HEK293 (cell line): ENCODE results near the gene GRIN2A.

Experiments
- CTCF ChIA-PET: fragments of 350-600 bp; formaldehyde crosslinking; extraction: SDS; loops from one replicate; lab custom pipeline; 2021; ENCODE audit warnings: antibody characterized with exemption; lab: Yijun Ruan, JAX
- POLR2A ChIA-PET: fragments of 300-600 bp; formaldehyde crosslinking; extraction: SDS; loops from one replicate; lab custom pipeline; 2020; ENCODE audit warnings: antibody characterized with exemption, inconsistent platforms; lab: Yijun Ruan, JAX
- H3K27ac ChIP-seq: fragments of 200-500 bp; sonication (Bioruptor generic); 2 replicates; pipeline ENCODE4 v1.5.1; 2014; ENCODE audit warnings: low read depth, low read length, control low read depth, inconsistent platforms; ENCODE audit errors: extremely low read depth
- H3K36me3 ChIP-seq, 2 experiments: fragments of 200-500 bp in 1 of 2; sonication (Bioruptor generic) in 1 of 2; 1 replicate in 1 of 2; 2 replicates in 1 of 2; pipeline ENCODE4 v1.5.1; 2014 to 2017; ENCODE audit warnings: inconsistent platforms in 2 of 2, low read length in 2 of 2; ENCODE audit not compliant: control insufficient read depth in 2 of 2, insufficient read depth in 1 of 2
- H3K4me1 ChIP-seq: fragments of 200-500 bp; sonication (Bioruptor generic); 2 replicates; pipeline ENCODE4 v1.5.1; 2014; ENCODE audit warnings: mild to moderate bottlenecking, low read length, inconsistent platforms; ENCODE audit not compliant: control insufficient read depth, insufficient read depth
- H3K4me3 ChIP-seq: 2 replicates; pipeline ENCODE4 v1.5.1; 2011; ENCODE audit warnings: low read depth, mild to moderate bottlenecking, control low read depth, low read length, moderate library complexity
- H3K9me3 ChIP-seq: fragments of 200-500 bp; sonication (Bioruptor generic); 2 replicates; pipeline ENCODE4 v1.5.1; 2014; ENCODE audit warnings: low read depth, low read length, inconsistent platforms; ENCODE audit not compliant: control insufficient read depth, insufficient read depth
- GLI4 ChIP-seq: fragments of 450-650 bp; formaldehyde crosslinking; IDR thresholded peaks from 2 replicates; pipeline ENCODE4 v1.5.1; 2016; ENCODE audit warnings: missing biosample characterization, missing genetic modification characterization
- HOXC10 ChIP-seq: sonication (generic); formaldehyde crosslinking; IDR thresholded peaks from 2 replicates; pipeline ENCODE4 v1.8.1; 2023; ENCODE audit warnings: mild to moderate bottlenecking, missing genetic modification reagents
- KLF7 ChIP-seq: fragments of 450-650 bp; formaldehyde crosslinking; IDR thresholded peaks from 2 replicates; pipeline ENCODE4 v1.5.1; 2016; ENCODE audit warnings: missing biosample characterization, missing genetic modification characterization, borderline replicate concordance
- OVOL3 ChIP-seq: fragments of 450-650 bp; formaldehyde crosslinking; IDR thresholded peaks from 2 replicates; pipeline ENCODE4 v1.5.1; 2016; ENCODE audit warnings: missing biosample characterization, missing genetic modification characterization
- REPIN1 ChIP-seq: fragments of 450-650 bp; formaldehyde crosslinking; IDR thresholded peaks from 2 replicates; pipeline ENCODE4 v1.5.1; 2017; ENCODE audit warnings: missing biosample characterization, missing genetic modification characterization, low read depth
- SALL2 ChIP-seq: fragments of 450-650 bp; formaldehyde crosslinking; IDR thresholded peaks from 2 replicates; pipeline ENCODE4 v1.5.0; 2017; ENCODE audit warnings: missing biosample characterization, mild to moderate bottlenecking, missing genetic modification characterization, borderline replicate concordance
- SP3 ChIP-seq: fragments of 450-650 bp; formaldehyde crosslinking; IDR thresholded peaks from 2 replicates; pipeline ENCODE4 v1.5.1; 2016; ENCODE audit warnings: missing biosample characterization, missing genetic modification characterization
- ZBTB20 ChIP-seq: fragments of 450-650 bp; formaldehyde crosslinking; IDR thresholded peaks from 2 replicates; pipeline ENCODE4 v1.5.1; 2016; ENCODE audit warnings: missing biosample characterization, missing genetic modification characterization
- ZFP3 ChIP-seq: fragments of 450-650 bp; formaldehyde crosslinking; IDR thresholded peaks from 2 replicates; pipeline ENCODE4 v1.5.1; 2016; ENCODE audit warnings: low read depth, missing biosample characterization, missing genetic modification characterization
- ZFP41 ChIP-seq: fragments of 450-650 bp; formaldehyde crosslinking; IDR thresholded peaks from 2 replicates; pipeline ENCODE4 v1.5.1; 2016; ENCODE audit warnings: missing biosample characterization, missing genetic modification characterization, borderline replicate concordance
- ZNF169 ChIP-seq: fragments of 450-650 bp; formaldehyde crosslinking; IDR thresholded peaks from 2 replicates; pipeline ENCODE4 v1.5.1; 2016; ENCODE audit warnings: missing biosample characterization, missing genetic modification characterization
- ZNF223 ChIP-seq: fragments of 450-650 bp; formaldehyde crosslinking; IDR thresholded peaks from 2 replicates; pipeline ENCODE4 v1.5.1; 2016; ENCODE audit warnings: missing biosample characterization, missing genetic modification characterization
- ZNF248 ChIP-seq: fragments of 450-650 bp; formaldehyde crosslinking; IDR thresholded peaks from 2 replicates; pipeline ENCODE4 v1.5.1; 2017; ENCODE audit warnings: missing biosample characterization, missing genetic modification characterization
- ZNF394 ChIP-seq: fragments of 450-650 bp; formaldehyde crosslinking; IDR thresholded peaks from 2 replicates; pipeline ENCODE4 v1.5.1; 2016; ENCODE audit warnings: missing biosample characterization, missing genetic modification characterization, mild to moderate bottlenecking, moderate library complexity, borderline replicate concordance
- ZNF501 ChIP-seq: fragments of 450-650 bp; formaldehyde crosslinking; IDR thresholded peaks from 2 replicates; pipeline ENCODE4 v1.5.1; 2016; ENCODE audit warnings: missing biosample characterization, missing genetic modification characterization
- ZNF549 ChIP-seq: fragments of 450-650 bp; IDR thresholded peaks from 2 replicates; pipeline ENCODE4 v1.5.1; 2018; ENCODE audit warnings: missing biosample characterization, missing genetic modification characterization, mild to moderate bottlenecking, inconsistent platforms, moderate library complexity
- ZNF677 ChIP-seq: fragments of 450-650 bp; IDR thresholded peaks from 2 replicates; pipeline ENCODE4 v1.5.0; 2018; ENCODE audit warnings: missing biosample characterization, mild to moderate bottlenecking, missing genetic modification characterization, moderate library complexity
- ZNF791 ChIP-seq: fragments of 450-650 bp; formaldehyde crosslinking; IDR thresholded peaks from 2 replicates; pipeline ENCODE4 v1.5.1; 2016; ENCODE audit warnings: missing biosample characterization, missing genetic modification characterization
- ZNF830 ChIP-seq: fragments of 450-650 bp; IDR thresholded peaks from 2 replicates; pipeline ENCODE4 v1.5.0; 2018; ENCODE audit warnings: missing biosample characterization, missing genetic modification characterization, low read depth, mild to moderate bottlenecking, moderate library complexity
- ZXDB ChIP-seq: fragments of 450-650 bp; formaldehyde crosslinking; IDR thresholded peaks from 2 replicates; pipeline ENCODE4 v1.5.1; 2016; ENCODE audit warnings: missing biosample characterization, missing genetic modification characterization
- TF ChIP-seq, protein P1 (sequence below): fragments of 450-650 bp; formaldehyde crosslinking; IDR thresholded peaks from 2 replicates; pipeline ENCODE4 v1.5.1; 2016; ENCODE audit warnings: missing biosample characterization, missing genetic modification characterization
- TF ChIP-seq, protein P2 (sequence below): fragments of 450-650 bp; formaldehyde crosslinking; IDR thresholded peaks from 2 replicates; pipeline ENCODE4 v1.5.1; 2016; ENCODE audit warnings: missing biosample characterization, missing genetic modification characterization
- TF ChIP-seq, protein P3 (sequence below): fragments of 450-650 bp; formaldehyde crosslinking; IDR thresholded peaks from 2 replicates; pipeline ENCODE4 v1.5.1; 2016; ENCODE audit warnings: missing biosample characterization, missing genetic modification characterization, borderline replicate concordance
- TF ChIP-seq, protein P4 (sequence below): fragments of 450-650 bp; formaldehyde crosslinking; IDR thresholded peaks from 2 replicates; pipeline ENCODE4 v1.5.1; 2016; ENCODE audit warnings: missing biosample characterization, missing genetic modification characterization

Gene GRIN2A

DNA sequence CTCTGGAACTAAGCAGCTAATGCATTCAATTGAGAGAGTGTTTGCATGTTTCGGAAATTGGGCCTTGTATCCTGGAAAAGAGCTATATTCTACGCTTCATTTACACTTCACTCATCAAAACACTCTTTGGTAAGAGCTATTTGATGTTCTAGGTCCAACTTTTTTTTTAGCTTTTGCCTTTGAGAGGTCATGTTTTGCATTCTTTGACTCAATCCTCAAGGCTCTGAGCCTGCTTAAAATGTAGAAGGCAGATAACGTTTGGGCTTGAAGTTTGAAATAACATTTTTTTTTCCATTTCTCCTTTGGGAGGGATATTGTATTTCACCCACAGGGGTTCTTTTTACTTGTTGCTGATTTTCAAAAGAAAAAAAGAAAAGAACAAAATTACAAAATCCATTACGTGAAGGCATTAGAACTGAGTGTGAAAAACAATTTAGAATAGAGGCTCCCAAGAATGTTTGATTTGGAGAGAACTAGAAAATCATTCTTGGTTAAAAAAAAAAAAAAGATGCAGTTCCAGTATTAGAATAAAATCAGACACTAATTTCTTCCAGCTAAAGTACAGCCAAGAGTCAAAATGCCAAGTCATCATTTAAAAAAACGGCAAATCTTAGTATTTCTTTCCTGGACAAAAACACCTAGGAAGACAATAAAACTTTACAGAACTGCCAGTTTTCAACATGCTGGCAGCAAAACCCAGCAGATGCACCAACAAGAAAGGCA lies 268.5 kb downstream of the GRIN2A start (continued):
- TF ChIP-seq SP3 (tag by site-specific recombination) (no peak), ZBTB20 (no peak), ZNF791 (tag by site-specific recombination) (no peak), ZXDB (no peak)
- TF ChIP-seq, protein P1, sequence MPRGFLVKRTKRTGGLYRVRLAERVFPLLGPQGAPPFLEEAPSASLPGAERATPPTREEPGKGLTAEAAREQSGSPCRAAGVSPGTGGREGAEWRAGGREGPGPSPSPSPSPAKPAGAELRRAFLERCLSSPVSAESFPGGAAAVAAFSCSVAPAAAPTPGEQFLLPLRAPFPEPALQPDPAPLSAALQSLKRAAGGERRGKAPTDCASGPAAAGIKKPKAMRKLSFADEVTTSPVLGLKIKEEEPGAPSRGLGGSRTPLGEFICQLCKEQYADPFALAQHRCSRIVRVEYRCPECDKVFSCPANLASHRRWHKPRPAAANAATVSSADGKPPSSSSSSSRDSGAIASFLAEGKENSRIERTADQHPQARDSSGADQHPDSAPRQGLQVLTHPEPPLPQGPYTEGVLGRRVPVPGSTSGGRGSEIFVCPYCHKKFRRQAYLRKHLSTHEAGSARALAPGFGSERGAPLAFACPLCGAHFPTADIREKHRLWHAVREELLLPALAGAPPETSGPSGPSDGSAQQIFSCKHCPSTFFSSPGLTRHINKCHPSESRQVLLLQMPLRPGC, result no peak
- TF ChIP-seq, protein P2, sequence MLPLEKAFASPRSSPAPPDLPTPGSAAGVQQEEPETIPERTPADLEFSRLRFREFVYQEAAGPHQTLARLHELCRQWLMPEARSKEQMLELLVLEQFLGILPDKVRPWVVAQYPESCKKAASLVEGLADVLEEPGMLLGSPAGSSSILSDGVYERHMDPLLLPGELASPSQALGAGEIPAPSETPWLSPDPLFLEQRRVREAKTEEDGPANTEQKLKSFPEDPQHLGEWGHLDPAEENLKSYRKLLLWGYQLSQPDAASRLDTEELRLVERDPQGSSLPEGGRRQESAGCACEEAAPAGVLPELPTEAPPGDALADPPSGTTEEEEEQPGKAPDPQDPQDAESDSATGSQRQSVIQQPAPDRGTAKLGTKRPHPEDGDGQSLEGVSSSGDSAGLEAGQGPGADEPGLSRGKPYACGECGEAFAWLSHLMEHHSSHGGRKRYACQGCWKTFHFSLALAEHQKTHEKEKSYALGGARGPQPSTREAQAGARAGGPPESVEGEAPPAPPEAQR, result no peak

DNA sequence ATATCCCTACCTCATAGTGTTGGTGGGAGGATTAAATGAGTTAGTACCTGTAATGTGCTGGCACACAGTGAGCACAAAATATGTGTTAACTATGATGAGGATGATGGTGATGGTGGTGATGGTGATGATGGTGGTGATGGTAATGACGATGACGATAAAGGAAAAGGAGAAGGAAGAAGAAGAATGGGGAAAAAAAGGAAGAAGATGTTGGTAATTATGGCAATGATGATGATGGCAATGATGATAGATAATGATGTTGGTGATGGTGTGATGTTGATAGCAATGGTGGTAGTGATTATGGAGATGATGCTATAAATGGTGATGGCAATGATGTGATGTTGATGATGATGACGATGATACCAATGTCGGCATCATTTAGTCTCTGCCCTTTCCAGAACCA lies 270.2 kb downstream of the GRIN2A start:
- ChIA-PET CTCF (no interaction called here), POLR2A (no interaction called here)
- TF ChIP-seq ZFP3 (tag by site-specific recombination) (no peak), KLF7 (tag by site-specific recombination) (no peak), ZNF248 (tag by site-specific recombination) (no peak), ZNF223 (no peak), ZNF549 (no peak), HOXC10 (CRISPR knock-in tag) (no peak), GLI4 (tag by site-specific recombination) (no peak), ZFP41 (tag by site-specific recombination) (no peak), ZNF677 (tag by site-specific recombination) (no peak), ZNF169 (tag by site-specific recombination) (no peak), OVOL3 (tag by site-specific recombination) (no peak), ZNF830 (tag by site-specific recombination) (no peak), REPIN1 (tag by site-specific recombination) (no peak), ZNF394 (tag by site-specific recombination) (no peak), ZNF501 (tag by site-specific recombination) (no peak), SALL2 (tag by site-specific recombination) (no peak)
- TF ChIP-seq, protein P3, sequence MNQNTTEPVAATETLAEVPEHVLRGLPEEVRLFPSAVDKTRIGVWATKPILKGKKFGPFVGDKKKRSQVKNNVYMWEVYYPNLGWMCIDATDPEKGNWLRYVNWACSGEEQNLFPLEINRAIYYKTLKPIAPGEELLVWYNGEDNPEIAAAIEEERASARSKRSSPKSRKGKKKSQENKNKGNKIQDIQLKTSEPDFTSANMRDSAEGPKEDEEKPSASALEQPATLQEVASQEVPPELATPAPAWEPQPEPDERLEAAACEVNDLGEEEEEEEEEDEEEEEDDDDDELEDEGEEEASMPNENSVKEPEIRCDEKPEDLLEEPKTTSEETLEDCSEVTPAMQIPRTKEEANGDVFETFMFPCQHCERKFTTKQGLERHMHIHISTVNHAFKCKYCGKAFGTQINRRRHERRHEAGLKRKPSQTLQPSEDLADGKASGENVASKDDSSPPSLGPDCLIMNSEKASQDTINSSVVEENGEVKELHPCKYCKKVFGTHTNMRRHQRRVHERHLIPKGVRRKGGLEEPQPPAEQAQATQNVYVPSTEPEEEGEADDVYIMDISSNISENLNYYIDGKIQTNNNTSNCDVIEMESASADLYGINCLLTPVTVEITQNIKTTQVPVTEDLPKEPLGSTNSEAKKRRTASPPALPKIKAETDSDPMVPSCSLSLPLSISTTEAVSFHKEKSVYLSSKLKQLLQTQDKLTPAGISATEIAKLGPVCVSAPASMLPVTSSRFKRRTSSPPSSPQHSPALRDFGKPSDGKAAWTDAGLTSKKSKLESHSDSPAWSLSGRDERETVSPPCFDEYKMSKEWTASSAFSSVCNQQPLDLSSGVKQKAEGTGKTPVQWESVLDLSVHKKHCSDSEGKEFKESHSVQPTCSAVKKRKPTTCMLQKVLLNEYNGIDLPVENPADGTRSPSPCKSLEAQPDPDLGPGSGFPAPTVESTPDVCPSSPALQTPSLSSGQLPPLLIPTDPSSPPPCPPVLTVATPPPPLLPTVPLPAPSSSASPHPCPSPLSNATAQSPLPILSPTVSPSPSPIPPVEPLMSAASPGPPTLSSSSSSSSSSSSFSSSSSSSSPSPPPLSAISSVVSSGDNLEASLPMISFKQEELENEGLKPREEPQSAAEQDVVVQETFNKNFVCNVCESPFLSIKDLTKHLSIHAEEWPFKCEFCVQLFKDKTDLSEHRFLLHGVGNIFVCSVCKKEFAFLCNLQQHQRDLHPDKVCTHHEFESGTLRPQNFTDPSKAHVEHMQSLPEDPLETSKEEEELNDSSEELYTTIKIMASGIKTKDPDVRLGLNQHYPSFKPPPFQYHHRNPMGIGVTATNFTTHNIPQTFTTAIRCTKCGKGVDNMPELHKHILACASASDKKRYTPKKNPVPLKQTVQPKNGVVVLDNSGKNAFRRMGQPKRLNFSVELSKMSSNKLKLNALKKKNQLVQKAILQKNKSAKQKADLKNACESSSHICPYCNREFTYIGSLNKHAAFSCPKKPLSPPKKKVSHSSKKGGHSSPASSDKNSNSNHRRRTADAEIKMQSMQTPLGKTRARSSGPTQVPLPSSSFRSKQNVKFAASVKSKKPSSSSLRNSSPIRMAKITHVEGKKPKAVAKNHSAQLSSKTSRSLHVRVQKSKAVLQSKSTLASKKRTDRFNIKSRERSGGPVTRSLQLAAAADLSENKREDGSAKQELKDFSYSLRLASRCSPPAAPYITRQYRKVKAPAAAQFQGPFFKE, result no peak
- TF ChIP-seq, protein P4, sequence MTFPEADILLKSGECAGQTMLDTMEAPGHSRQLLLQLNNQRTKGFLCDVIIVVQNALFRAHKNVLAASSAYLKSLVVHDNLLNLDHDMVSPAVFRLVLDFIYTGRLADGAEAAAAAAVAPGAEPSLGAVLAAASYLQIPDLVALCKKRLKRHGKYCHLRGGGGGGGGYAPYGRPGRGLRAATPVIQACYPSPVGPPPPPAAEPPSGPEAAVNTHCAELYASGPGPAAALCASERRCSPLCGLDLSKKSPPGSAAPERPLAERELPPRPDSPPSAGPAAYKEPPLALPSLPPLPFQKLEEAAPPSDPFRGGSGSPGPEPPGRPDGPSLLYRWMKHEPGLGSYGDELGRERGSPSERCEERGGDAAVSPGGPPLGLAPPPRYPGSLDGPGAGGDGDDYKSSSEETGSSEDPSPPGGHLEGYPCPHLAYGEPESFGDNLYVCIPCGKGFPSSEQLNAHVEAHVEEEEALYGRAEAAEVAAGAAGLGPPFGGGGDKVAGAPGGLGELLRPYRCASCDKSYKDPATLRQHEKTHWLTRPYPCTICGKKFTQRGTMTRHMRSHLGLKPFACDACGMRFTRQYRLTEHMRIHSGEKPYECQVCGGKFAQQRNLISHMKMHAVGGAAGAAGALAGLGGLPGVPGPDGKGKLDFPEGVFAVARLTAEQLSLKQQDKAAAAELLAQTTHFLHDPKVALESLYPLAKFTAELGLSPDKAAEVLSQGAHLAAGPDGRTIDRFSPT (tag by site-specific recombination), result no peak
- TF ChIP-seq, protein P2, result no peak

More for the DNA sequence above, 270.2 kb downstream of the GRIN2A start:
- H3K36me3 ChIP-seq, result no peaks in the 10 kb centered on the region
- H3K27ac ChIP-seq, result no peak overlapping the region
- H3K4me3 ChIP-seq, result no peak overlapping the region
- no peaks in the 10 kb centered on the region for H3K9me3 ChIP-seq
- H3K4me1 ChIP-seq, result no peaks in the 10 kb centered on the region
